Measurements from ENCODE around the gene MYCN.

DNA sequence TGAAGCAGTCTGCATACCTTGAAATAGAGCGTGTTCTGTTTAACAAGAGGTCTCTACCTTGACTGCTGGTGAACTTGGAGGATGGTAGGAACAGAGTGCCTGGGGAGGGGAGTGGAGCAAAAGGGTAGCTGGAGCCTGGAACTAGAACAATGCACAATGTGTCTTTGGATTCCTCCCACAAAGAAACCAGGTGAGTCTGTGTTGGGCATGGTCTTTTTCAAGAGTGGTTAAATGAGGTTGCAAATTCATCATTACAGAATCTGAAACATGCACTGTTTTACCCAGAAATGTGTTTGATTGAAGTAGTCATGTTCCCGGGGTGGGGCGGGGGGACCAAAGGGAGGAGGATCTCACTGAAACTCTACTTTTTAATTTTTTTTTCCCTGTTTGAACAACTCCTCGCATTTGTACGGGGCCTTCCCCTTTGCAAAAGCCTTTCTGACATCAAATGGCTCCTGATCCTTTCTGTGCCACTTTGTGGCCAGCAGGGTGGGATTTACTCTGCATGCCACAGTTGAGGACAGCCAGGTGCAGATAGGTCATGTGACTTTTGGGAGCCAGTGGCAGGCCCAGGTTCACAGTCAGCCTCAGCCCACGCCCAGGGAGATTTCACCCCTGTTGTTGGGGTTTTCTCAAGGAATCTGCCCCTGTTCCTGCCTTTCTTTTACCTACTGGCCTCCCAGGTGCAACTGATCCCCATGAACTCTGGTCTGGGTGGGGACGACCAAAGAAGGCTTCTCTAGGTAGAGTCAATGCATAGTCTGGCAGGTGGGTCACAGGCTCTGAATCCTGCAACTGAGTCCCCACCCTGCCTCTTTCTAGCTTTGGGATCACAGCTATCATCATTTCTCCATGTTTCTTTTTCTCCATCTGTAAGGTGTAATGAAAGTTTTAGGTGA, 28.2 kb downstream of the MYCN start:
- TF ChIP-seq, protein P1, sequence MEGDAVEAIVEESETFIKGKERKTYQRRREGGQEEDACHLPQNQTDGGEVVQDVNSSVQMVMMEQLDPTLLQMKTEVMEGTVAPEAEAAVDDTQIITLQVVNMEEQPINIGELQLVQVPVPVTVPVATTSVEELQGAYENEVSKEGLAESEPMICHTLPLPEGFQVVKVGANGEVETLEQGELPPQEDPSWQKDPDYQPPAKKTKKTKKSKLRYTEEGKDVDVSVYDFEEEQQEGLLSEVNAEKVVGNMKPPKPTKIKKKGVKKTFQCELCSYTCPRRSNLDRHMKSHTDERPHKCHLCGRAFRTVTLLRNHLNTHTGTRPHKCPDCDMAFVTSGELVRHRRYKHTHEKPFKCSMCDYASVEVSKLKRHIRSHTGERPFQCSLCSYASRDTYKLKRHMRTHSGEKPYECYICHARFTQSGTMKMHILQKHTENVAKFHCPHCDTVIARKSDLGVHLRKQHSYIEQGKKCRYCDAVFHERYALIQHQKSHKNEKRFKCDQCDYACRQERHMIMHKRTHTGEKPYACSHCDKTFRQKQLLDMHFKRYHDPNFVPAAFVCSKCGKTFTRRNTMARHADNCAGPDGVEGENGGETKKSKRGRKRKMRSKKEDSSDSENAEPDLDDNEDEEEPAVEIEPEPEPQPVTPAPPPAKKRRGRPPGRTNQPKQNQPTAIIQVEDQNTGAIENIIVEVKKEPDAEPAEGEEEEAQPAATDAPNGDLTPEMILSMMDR (IDR thresholded peaks at IDR 0.05; ENCODE audit: poor library complexity) = no peak
- TF ChIP-seq EZH2 (IDR thresholded peaks at IDR 0.05; ENCODE audit: borderline replicate concordance) (no peak), EZH2phosphoT487 (IDR thresholded peaks at IDR 0.05; ENCODE audit: low read depth, severe bottlenecking, unreplicated experiment) (no peak)
